HEK293 (cell line): ENCODE results near the gene TOR3A.

Experiments
- CTCF ChIA-PET: fragments of 350-600 bp; formaldehyde crosslinking; extraction: SDS; loops from one replicate; lab custom pipeline; 2021; ENCODE audit warnings: antibody characterized with exemption; lab: Yijun Ruan, JAX
- POLR2A ChIA-PET: fragments of 300-600 bp; formaldehyde crosslinking; extraction: SDS; loops from one replicate; lab custom pipeline; 2020; ENCODE audit warnings: antibody characterized with exemption, inconsistent platforms; lab: Yijun Ruan, JAX
- H3K27ac ChIP-seq: fragments of 200-500 bp; sonication (Bioruptor generic); 2 replicates; pipeline ENCODE4 v1.5.1; 2014; ENCODE audit warnings: low read depth, low read length, control low read depth, inconsistent platforms; ENCODE audit errors: extremely low read depth
- H3K36me3 ChIP-seq, 2 experiments: fragments of 200-500 bp in 1 of 2; sonication (Bioruptor generic) in 1 of 2; 1 replicate in 1 of 2; 2 replicates in 1 of 2; pipeline ENCODE4 v1.5.1; 2014 to 2017; ENCODE audit warnings: inconsistent platforms in 2 of 2, low read length in 2 of 2; ENCODE audit not compliant: control insufficient read depth in 2 of 2, insufficient read depth in 1 of 2
- H3K4me1 ChIP-seq: fragments of 200-500 bp; sonication (Bioruptor generic); 2 replicates; pipeline ENCODE4 v1.5.1; 2014; ENCODE audit warnings: mild to moderate bottlenecking, low read length, inconsistent platforms; ENCODE audit not compliant: control insufficient read depth, insufficient read depth
- H3K4me3 ChIP-seq: 2 replicates; pipeline ENCODE4 v1.5.1; 2011; ENCODE audit warnings: low read depth, mild to moderate bottlenecking, control low read depth, low read length, moderate library complexity
- H3K9me3 ChIP-seq: fragments of 200-500 bp; sonication (Bioruptor generic); 2 replicates; pipeline ENCODE4 v1.5.1; 2014; ENCODE audit warnings: low read depth, low read length, inconsistent platforms; ENCODE audit not compliant: control insufficient read depth, insufficient read depth
- EGR2 ChIP-seq: fragments of 450-650 bp; formaldehyde crosslinking; IDR thresholded peaks from 2 replicates; pipeline ENCODE4 v1.5.1; 2016; ENCODE audit warnings: low read depth, missing biosample characterization, missing genetic modification characterization
- FEZF1 ChIP-seq: fragments of 450-650 bp; formaldehyde crosslinking; IDR thresholded peaks from 2 replicates; pipeline ENCODE4 v1.5.1; 2016; ENCODE audit warnings: missing biosample characterization, missing genetic modification characterization
- SP3 ChIP-seq: fragments of 450-650 bp; formaldehyde crosslinking; IDR thresholded peaks from 2 replicates; pipeline ENCODE4 v1.5.1; 2016; ENCODE audit warnings: missing biosample characterization, missing genetic modification characterization
- TCF7L2 ChIP-seq: IDR thresholded peaks from 2 replicates; pipeline ENCODE4 v1.6.1; 2011; ENCODE audit warnings: low read depth, mild to moderate bottlenecking, inconsistent platforms, low read length, moderate library complexity, borderline replicate concordance
- ZBTB20 ChIP-seq: fragments of 450-650 bp; formaldehyde crosslinking; IDR thresholded peaks from 2 replicates; pipeline ENCODE4 v1.5.1; 2016; ENCODE audit warnings: missing biosample characterization, missing genetic modification characterization
- ZNF10 ChIP-seq: fragments of 450-650 bp; formaldehyde crosslinking; IDR thresholded peaks from 2 replicates; pipeline ENCODE4 v1.5.1; 2017; ENCODE audit warnings: missing biosample characterization, missing genetic modification characterization
- ZNF302 ChIP-seq: fragments of 450-650 bp; formaldehyde crosslinking; IDR thresholded peaks from 2 replicates; pipeline ENCODE4 v1.5.1; 2016; ENCODE audit warnings: missing biosample characterization, missing genetic modification characterization, low read depth
- ZNF416 ChIP-seq: fragments of 450-650 bp; formaldehyde crosslinking; IDR thresholded peaks from 2 replicates; pipeline ENCODE4 v1.5.1; 2016; ENCODE audit warnings: missing biosample characterization, missing genetic modification characterization
- ZNF423 ChIP-seq: fragments of 450-650 bp; formaldehyde crosslinking; IDR thresholded peaks from 2 replicates; pipeline ENCODE4 v1.5.1; 2016; ENCODE audit warnings: missing biosample characterization, missing genetic modification characterization
- ZNF549 ChIP-seq: fragments of 450-650 bp; IDR thresholded peaks from 2 replicates; pipeline ENCODE4 v1.5.1; 2018; ENCODE audit warnings: missing biosample characterization, missing genetic modification characterization, mild to moderate bottlenecking, inconsistent platforms, moderate library complexity
- ZNF561 ChIP-seq: fragments of 450-650 bp; IDR thresholded peaks from 2 replicates; pipeline ENCODE4 v1.5.1; 2018; ENCODE audit warnings: missing biosample characterization, missing genetic modification characterization, borderline replicate concordance
- ZNF670 ChIP-seq: fragments of 450-650 bp; formaldehyde crosslinking; IDR thresholded peaks from 2 replicates; pipeline ENCODE4 v1.5.1; 2016; ENCODE audit warnings: missing biosample characterization, missing genetic modification characterization, low read depth
- ZNF785 ChIP-seq: fragments of 450-650 bp; formaldehyde crosslinking; IDR thresholded peaks from 2 replicates; pipeline ENCODE4 v1.5.1; 2016; ENCODE audit warnings: missing biosample characterization, missing genetic modification characterization
- TF ChIP-seq, protein P1 (sequence below): fragments of 450-650 bp; formaldehyde crosslinking; IDR thresholded peaks from 2 replicates; pipeline ENCODE4 v1.5.1; 2016; ENCODE audit warnings: missing biosample characterization, missing genetic modification characterization
- TF ChIP-seq, protein P2 (sequence below): IDR thresholded peaks from 2 replicates; pipeline ENCODE4 v1.6.1; 2011; ENCODE audit warnings: mild to moderate bottlenecking, low read depth, low read length, borderline replicate concordance
- TF ChIP-seq, protein P3 (sequence below): fragments of 450-650 bp; formaldehyde crosslinking; IDR thresholded peaks from 2 replicates; pipeline ENCODE4 v1.5.1; 2017; ENCODE audit warnings: missing biosample characterization, missing genetic modification characterization

Gene TOR3A

DNA sequence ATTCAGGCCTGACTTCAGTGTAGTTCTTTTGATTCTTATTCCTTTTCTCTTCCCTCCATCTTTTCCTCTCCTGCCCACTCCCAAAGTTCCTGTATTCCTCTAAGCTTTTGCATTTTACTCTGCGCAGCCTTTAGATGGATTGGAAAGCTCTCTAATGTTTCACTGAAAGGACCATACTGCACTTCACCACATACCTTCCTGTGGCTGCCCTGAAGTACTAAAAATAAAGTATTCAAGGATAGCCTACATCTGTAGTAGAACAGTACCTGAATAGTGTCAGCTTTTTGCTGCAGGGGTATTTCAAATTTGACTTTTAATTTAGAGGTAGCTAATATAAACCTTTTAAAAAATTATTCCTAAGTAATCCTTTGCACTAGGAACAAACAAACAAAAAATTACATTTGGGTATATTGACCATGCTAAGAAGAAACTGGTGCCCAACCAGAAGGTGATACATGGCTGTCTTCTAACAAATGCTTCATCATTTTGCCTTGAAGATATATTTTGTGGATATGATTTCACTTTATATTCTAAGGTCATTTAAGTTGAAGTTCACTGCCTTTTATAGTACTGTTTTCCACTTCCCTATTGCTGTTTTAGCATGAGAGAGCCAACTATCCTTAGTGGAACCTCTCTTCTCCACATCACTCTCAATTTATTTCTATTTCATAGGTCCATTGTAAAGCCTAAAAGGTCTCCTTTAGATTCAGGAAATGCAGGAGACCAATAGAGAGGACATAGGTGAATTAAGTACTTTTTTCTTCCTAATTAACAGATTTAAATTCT, 33.3 kb upstream of the TOR3A start (continued):
- TF ChIP-seq, protein P1, sequence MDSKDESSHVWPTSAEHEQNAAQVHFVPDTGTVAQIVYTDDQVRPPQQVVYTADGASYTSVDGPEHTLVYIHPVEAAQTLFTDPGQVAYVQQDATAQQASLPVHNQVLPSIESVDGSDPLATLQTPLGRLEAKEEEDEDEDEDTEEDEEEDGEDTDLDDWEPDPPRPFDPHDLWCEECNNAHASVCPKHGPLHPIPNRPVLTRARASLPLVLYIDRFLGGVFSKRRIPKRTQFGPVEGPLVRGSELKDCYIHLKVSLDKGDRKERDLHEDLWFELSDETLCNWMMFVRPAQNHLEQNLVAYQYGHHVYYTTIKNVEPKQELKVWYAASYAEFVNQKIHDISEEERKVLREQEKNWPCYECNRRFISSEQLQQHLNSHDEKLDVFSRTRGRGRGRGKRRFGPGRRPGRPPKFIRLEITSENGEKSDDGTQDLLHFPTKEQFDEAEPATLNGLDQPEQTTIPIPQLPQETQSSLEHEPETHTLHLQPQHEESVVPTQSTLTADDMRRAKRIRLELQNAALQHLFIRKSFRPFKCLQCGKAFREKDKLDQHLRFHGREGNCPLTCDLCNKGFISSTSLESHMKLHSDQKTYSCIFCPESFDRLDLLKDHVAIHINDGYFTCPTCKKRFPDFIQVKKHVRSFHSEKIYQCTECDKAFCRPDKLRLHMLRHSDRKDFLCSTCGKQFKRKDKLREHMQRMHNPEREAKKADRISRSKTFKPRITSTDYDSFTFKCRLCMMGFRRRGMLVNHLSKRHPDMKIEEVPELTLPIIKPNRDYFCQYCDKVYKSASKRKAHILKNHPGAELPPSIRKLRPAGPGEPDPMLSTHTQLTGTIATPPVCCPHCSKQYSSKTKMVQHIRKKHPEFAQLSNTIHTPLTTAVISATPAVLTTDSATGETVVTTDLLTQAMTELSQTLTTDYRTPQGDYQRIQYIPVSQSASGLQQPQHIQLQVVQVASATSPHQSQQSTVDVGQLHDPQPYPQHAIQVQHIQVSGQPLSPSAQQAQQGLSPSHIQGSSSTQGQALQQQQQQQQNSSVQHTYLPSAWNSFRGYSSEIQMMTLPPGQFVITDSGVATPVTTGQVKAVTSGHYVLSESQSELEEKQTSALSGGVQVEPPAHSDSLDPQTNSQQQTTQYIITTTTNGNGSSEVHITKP (tag by site-specific recombination), result no peak
- TF ChIP-seq, protein P2, sequence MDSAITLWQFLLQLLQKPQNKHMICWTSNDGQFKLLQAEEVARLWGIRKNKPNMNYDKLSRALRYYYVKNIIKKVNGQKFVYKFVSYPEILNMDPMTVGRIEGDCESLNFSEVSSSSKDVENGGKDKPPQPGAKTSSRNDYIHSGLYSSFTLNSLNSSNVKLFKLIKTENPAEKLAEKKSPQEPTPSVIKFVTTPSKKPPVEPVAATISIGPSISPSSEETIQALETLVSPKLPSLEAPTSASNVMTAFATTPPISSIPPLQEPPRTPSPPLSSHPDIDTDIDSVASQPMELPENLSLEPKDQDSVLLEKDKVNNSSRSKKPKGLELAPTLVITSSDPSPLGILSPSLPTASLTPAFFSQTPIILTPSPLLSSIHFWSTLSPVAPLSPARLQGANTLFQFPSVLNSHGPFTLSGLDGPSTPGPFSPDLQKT, result no peak
- TF ChIP-seq ZBTB20 (no peak), ZNF10 (no peak), ZNF670 (tag by site-specific recombination) (no peak), TCF7L2 (no peak), ZNF302 (tag by site-specific recombination) (no peak)

DNA sequence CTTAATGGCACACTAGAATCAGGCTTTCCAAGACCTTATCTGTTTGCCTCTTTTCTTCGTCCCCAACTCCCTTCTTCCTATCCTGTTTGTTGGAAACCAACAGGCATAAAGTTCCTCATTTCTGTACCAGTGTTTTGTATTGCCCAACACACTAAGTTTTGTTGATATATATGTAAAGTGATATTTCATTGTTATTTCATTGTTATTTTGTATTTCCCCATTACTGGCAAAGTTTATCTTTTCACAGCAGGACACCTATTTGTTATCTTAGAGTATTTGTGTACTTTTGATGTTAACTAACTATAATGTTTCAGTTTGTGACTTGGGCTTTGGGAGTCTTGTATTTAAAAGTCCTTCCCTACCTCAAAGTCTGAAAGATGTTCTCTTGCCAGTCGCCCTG, 29.1 kb upstream of the TOR3A start:
- no peak overlapping the region for H3K27ac ChIP-seq
- CTCF ChIA-PET, result no interaction called here
- POLR2A ChIA-PET, result interaction anchor here (0.6 kb wide), 1 partner anchor 27 kb away, joined by 3 read pairs; no protein-coding TSS in a partner anchor
- H3K9me3 ChIP-seq, result no peaks in the 10 kb centered on the region
- TF ChIP-seq ZNF785 (tag by site-specific recombination) (no peak), SP3 (tag by site-specific recombination) (no peak), FEZF1 (tag by site-specific recombination) (peak; percentile 88)
- TF ChIP-seq, protein P3, sequence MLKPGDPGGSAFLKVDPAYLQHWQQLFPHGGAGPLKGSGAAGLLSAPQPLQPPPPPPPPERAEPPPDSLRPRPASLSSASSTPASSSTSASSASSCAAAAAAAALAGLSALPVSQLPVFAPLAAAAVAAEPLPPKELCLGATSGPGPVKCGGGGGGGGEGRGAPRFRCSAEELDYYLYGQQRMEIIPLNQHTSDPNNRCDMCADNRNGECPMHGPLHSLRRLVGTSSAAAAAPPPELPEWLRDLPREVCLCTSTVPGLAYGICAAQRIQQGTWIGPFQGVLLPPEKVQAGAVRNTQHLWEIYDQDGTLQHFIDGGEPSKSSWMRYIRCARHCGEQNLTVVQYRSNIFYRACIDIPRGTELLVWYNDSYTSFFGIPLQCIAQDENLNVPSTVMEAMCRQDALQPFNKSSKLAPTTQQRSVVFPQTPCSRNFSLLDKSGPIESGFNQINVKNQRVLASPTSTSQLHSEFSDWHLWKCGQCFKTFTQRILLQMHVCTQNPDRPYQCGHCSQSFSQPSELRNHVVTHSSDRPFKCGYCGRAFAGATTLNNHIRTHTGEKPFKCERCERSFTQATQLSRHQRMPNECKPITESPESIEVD, result peak; percentile 44; the same call in 1 of the 2 replicates
- TF ChIP-seq, all 188 proteins: peak for 2
- peaks cover 3 to 36% of the 10 kb centered on the region in 2 experiments; a peak in 2 of 3 replicates for H3K36me3 ChIP-seq
- no peak overlapping the region for H3K4me3 ChIP-seq
- no peaks in the 10 kb centered on the region for H3K4me1 ChIP-seq

DNA sequence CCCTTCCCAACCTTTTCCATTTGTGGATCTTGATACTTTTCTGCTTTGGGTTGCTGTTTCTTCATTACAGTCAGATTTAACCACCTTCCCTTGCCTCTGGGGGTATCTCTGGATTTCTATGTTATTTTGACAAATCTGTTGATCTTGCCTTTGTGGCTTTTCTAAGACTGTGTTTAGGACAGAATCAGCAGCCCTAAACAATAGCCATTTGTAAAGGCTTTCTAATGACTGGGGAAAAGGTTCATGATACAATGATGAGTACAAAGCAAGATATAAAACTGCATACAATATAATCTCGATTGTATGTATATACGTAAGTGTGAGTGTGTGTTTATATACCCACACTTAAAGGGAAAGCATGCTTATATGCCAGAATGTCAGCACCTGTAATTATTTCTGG, 28.4 kb upstream of the TOR3A start:
- H3K36me3 ChIP-seq, result peaks cover 3 to 36% of the 10 kb centered on the region in 2 experiments; a peak in 2 of 3 replicates
- H3K9me3 ChIP-seq, result no peaks in the 10 kb centered on the region
- TF ChIP-seq ZNF423 (tag by site-specific recombination), result no peak
- no peak for TF ChIP-seq ZNF549 (tag by site-specific recombination)
- TF ChIP-seq ZNF416, result no peak
- no peak for TF ChIP-seq ZNF302 (tag by site-specific recombination)
- no peak for TF ChIP-seq EGR2 (tag by site-specific recombination)
- no peak for TF ChIP-seq ZNF561 (tag by site-specific recombination)
- no peaks in the 10 kb centered on the region for H3K4me1 ChIP-seq
- POLR2A ChIA-PET, result no interaction called here
- H3K27ac ChIP-seq, result no peak overlapping the region
- H3K4me3 ChIP-seq, result no peak overlapping the region
- CTCF ChIA-PET, result interaction anchor here (0.6 kb wide), 1 partner anchor 317 kb away, joined by 3 read pairs; no protein-coding TSS in a partner anchor
